IMR-90 (cell line): Measurements from ENCODE around the gene NEURL4. TPM values are rescaled to one million over a fixed set of nuclear protein-coding genes. Genes with fewer than 3 reads are reported as not detected.

Experiments
- ATAC-seq: fragments of 200-7000 bp; cut with Tn5 transposase; 2 replicates; pipeline ENCODE4 v1.9.1; 2020; ENCODE audit warnings: low read depth, mild to moderate bottlenecking, moderate library complexity
- BruUV-seq: library from RNA; stranded (reverse); fragments of 400-500 nt; replicated peaks from 2 replicates; lab custom pipeline; 2021; lab: Mats Ljungman, UMichigan
- CTCF ChIA-PET: fragments of 300-600 bp; formaldehyde crosslinking; extraction: SDS; loops from one replicate; lab custom pipeline; 2021; ENCODE audit warnings: antibody characterized with exemption; lab: Yijun Ruan, JAX
- POLR2A ChIA-PET: fragments of 300-600 bp; sonication (Branson Sonifier 250); formaldehyde crosslinking; loops from one replicate; lab custom pipeline; 2022; ENCODE audit warnings: antibody characterized with exemption; ENCODE audit not compliant: unreplicated experiment; lab: Charles Lee
- DNase-seq: peaks from one replicate; pipeline ENCODE4 v3.0.0; 2013
- H2AFZ ChIP-seq: replicated peaks from 2 replicates; pipeline ENCODE3; 2013; ENCODE audit warnings: low read length, mild to moderate bottlenecking; ENCODE audit not compliant: poor library complexity
- H2AK5ac ChIP-seq: 2 replicates; pipeline ENCODE4 v1.6.1; 2013; ENCODE audit warnings: low read depth, low read length, inconsistent platforms
- H2AK9ac ChIP-seq: replicated peaks from 2 replicates; pipeline ENCODE3; 2013; ENCODE audit warnings: mild to moderate bottlenecking, low read depth, low read length, moderate library complexity; ENCODE audit not compliant: poor library complexity
- H2BK120ac ChIP-seq: 2 replicates; pipeline ENCODE4 v1.6.1; 2013; ENCODE audit warnings: low read depth, low read length, inconsistent platforms
- H2BK15ac ChIP-seq: 3 replicates; pipeline ENCODE4 v1.6.1; 2013; ENCODE audit warnings: low read depth, low read length, inconsistent platforms
- H2BK20ac ChIP-seq: 2 replicates; pipeline ENCODE4 v1.6.1; 2013; ENCODE audit warnings: low read depth, mild to moderate bottlenecking, inconsistent platforms, low read length, moderate library complexity
- H2BK5ac ChIP-seq: 2 replicates; pipeline ENCODE4 v1.6.1; 2013; ENCODE audit warnings: mild to moderate bottlenecking, low read depth, low read length, inconsistent platforms; ENCODE audit not compliant: poor library complexity, severe bottlenecking
- H3K14ac ChIP-seq: replicated peaks from 2 replicates; pipeline ENCODE4 v1.6.1; 2013; ENCODE audit warnings: low read depth, low read length, inconsistent platforms
- H3K18ac ChIP-seq: 2 replicates; pipeline ENCODE4 v1.6.1; 2013; ENCODE audit warnings: low read depth, low read length, control low read depth
- H3K23ac ChIP-seq: 2 replicates; pipeline ENCODE4 v1.6.1; 2013; ENCODE audit warnings: low read depth, low read length, inconsistent platforms
- H3K27ac ChIP-seq: 2 replicates; pipeline ENCODE4 v1.5.1; 2013; ENCODE audit warnings: mild to moderate bottlenecking, control low read depth, low read length; ENCODE audit not compliant: insufficient read depth
- H3K27me3 ChIP-seq: 2 replicates; pipeline ENCODE4 v1.6.1; 2013; ENCODE audit warnings: low read length; ENCODE audit not compliant: control insufficient read depth, insufficient read depth
- H3K36me3 ChIP-seq: 2 replicates; pipeline ENCODE4 v1.6.1; 2013; ENCODE audit warnings: low read length, mixed read lengths; ENCODE audit not compliant: control insufficient read depth, insufficient read depth
- H3K4ac ChIP-seq: 2 replicates; pipeline ENCODE4 v1.6.1; 2013; ENCODE audit warnings: low read depth, low read length, inconsistent platforms
- H3K4me1 ChIP-seq: 2 replicates; pipeline ENCODE4 v1.6.1; 2013; ENCODE audit warnings: low read length, mixed read lengths; ENCODE audit not compliant: control insufficient read depth, insufficient read depth
- H3K4me2 ChIP-seq: 2 replicates; pipeline ENCODE4 v1.6.1; 2013; ENCODE audit warnings: low read depth, mild to moderate bottlenecking, control low read depth, low read length, moderate library complexity
- H3K4me3 ChIP-seq: 2 replicates; pipeline ENCODE4 v1.5.1; 2013; ENCODE audit warnings: low read depth, mild to moderate bottlenecking, control low read depth, low read length, moderate library complexity; ENCODE audit not compliant: insufficient read depth
- H3K56ac ChIP-seq: 2 replicates; pipeline ENCODE4 v1.6.1; 2013; ENCODE audit warnings: low read length, inconsistent platforms; ENCODE audit not compliant: insufficient read depth; ENCODE audit errors: extremely low read depth
- H3K79me1 ChIP-seq, 2 experiments: 2 replicates each; pipeline ENCODE4 v1.6.1; 2013; ENCODE audit warnings: low read length in 2 of 2, inconsistent platforms in 1 of 2, low read depth in 1 of 2
- H3K9ac ChIP-seq: 2 replicates; pipeline ENCODE4 v1.6.1; 2013; ENCODE audit warnings: low read depth, low read length, control low read depth
- H3K9me1 ChIP-seq: 2 replicates; pipeline ENCODE4 v1.6.1; 2013; ENCODE audit warnings: low read length, inconsistent platforms; ENCODE audit not compliant: insufficient read depth
- H3K9me3 ChIP-seq: 2 replicates; pipeline ENCODE4 v1.6.1; 2013; ENCODE audit warnings: low read length; ENCODE audit not compliant: control insufficient read depth, insufficient read depth
- H4K20me1 ChIP-seq: 2 replicates; pipeline ENCODE4 v1.6.1; 2013; ENCODE audit warnings: low read length, inconsistent platforms; ENCODE audit not compliant: insufficient read depth
- H4K5ac ChIP-seq: 2 replicates; pipeline ENCODE4 v1.6.1; 2013; ENCODE audit warnings: mild to moderate bottlenecking, low read depth, low read length, control low read depth
- H4K8ac ChIP-seq, 2 experiments: 2 replicates each; pipeline ENCODE4 v1.6.1; 2013; ENCODE audit warnings: low read depth in 2 of 2, low read length in 2 of 2, control low read depth in 1 of 2, inconsistent platforms in 1 of 2
- H4K91ac ChIP-seq: 2 replicates; pipeline ENCODE4 v1.6.1; 2013; ENCODE audit warnings: low read depth, low read length, inconsistent platforms; ENCODE audit not compliant: insufficient read depth
- CHD1 ChIP-seq: IDR thresholded peaks from 2 replicates; pipeline ENCODE4 v1.6.1; 2012; ENCODE audit warnings: low read depth, low read length, improper control_type of control experiment
- CTCF ChIP-seq: conservative IDR thresholded peaks from 2 replicates; pipeline ENCODE4 v1.5.1; 2012; ENCODE audit warnings: mild to moderate bottlenecking, low read depth, low read length, improper control_type of control experiment
- MAZ ChIP-seq: IDR thresholded peaks from 2 replicates; pipeline ENCODE4 v1.6.1; 2012; ENCODE audit warnings: low read depth, mild to moderate bottlenecking, low read length, improper control_type of control experiment, moderate library complexity, borderline replicate concordance
- MXI1 ChIP-seq: IDR thresholded peaks from 2 replicates; pipeline ENCODE4 v1.6.1; 2012; ENCODE audit warnings: low read depth, mild to moderate bottlenecking, low read length, moderate library complexity, borderline replicate concordance
- NFE2L2 ChIP-seq: fragments of 150-350 bp; IDR thresholded peaks from 2 replicates; pipeline ENCODE4 v1.6.1; 2016; ENCODE audit warnings: low read depth, mild to moderate bottlenecking, low read length
- POLR2A ChIP-seq: IDR thresholded peaks from 2 replicates; pipeline ENCODE4 v1.6.1; 2012; ENCODE audit warnings: mild to moderate bottlenecking, low read depth, low read length
- RAD21 ChIP-seq: IDR thresholded peaks from 2 replicates; pipeline ENCODE4 v1.6.1; 2012; ENCODE audit warnings: low read length, improper control_type of control experiment
- RCOR1 ChIP-seq: IDR thresholded peaks from 2 replicates; pipeline ENCODE4 v1.6.1; 2012; ENCODE audit warnings: mild to moderate bottlenecking, low read length, improper control_type of control experiment; ENCODE audit not compliant: insufficient replicate concordance
- RFX5 ChIP-seq: IDR thresholded peaks from 2 replicates; pipeline ENCODE4 v1.8.0; 2012; ENCODE audit warnings: low read depth, mild to moderate bottlenecking, low read length, moderate library complexity
- SMC3 ChIP-seq: fragments of 150-350 bp; IDR thresholded peaks from 2 replicates; pipeline ENCODE4 v1.6.1; 2016; ENCODE audit warnings: low read depth, mild to moderate bottlenecking, antibody characterized with exemption, low read length, moderate library complexity
- WGBS, 2 experiments: methylation state at CpG; one replicate each; pipeline versions ENCODE4 v1.1.5 to v1.1.7; 2013; ENCODE audit warnings: missing lambda C conversion rate in 2 of 2; ENCODE audit not compliant: insufficient read length in 1 of 2; ENCODE audit errors: extremely low coverage in 2 of 2; 5-methylcytosine and 5-hydroxymethylcytosine counted together
- dilution Hi-C: fragments of 300-500 bp; cut with HindIII; formaldehyde crosslinking; loops from one replicate; pipeline ENCODE4 v1.14.3; 2018; ENCODE audit warnings: low sequenced_read_pairs; ENCODE audit not compliant: unreplicated experiment
- in situ Hi-C: fragments of 300-500 bp; cut with MboI; formaldehyde crosslinking; loops from 3 replicates; pipeline ENCODE4 v1.14.3; 2019; ENCODE audit warnings: low sequenced_read_pairs, inconsistent platforms, mixed read lengths
- intact Hi-C: fragments of 100-400 bp; cut with micrococcal nuclease; formaldehyde crosslinking; loops from 2 replicates; pipeline ENCODE4 v1.10.0; 2022
- polyA plus RNA-seq, 3 experiments: library from polyadenylated mRNA; depleted of rRNA; stranded (reverse); fragments of >200 nt; gene quantifications; 2 replicates each; pipeline ENCODE4 v1.2.3, GENCODE V29; 2012; ENCODE audit warnings: low replicate concordance in 1 of 3
- total RNA-seq: library from RNA; depleted of rRNA; stranded (reverse); fragments of >200 nt; gene quantifications from 2 replicates; pipeline ENCODE4 v1.2.3, GENCODE V29; 2012

Gene NEURL4
- total and polyA plus RNA-seq, 2 of the 4 experiments (the other 2 are of a cell fraction): 8.4 to 23.3 TPM

DNA sequence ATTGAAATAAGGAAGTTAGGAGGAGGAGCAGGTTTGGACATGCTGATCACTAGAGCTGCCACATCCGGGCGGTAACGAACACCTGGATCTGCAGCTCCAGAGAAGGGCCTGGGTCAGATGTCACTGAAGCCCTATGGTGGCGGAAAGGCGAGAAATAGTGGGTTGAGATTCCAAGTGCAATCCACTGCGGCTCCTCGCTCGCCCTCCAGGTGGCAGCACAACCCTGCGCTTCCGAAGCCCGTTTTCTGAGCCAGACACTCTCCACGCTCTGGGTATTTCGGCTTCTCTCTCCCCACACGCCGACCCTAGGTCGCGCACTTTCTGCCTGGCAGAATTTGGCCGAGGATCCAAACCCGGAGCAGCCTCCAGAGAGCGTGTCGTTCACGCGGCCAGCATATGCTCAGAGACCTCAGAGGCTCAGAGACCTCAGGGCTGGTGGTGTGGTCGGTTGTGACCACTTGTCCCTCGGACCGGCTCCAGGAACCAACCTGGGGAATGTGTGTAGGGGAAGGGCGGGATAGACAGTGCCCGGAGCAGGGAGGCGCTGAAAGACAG, 48.5 kb downstream of the NEURL4 start:
- no TSS peak for BruUV-seq
- ATAC-seq (peak; percentile 83), DNase-seq (peak; percentile 68)
- Histone ChIP-seq H3K79me1 (no peaks in the 10 kb centered on the region), H3K23ac (no peak overlapping the region), H3K4me3 (peak overlapping the region; percentile 11; the same call in 1 of the 2 replicates), H3K4me2 (peak overlapping the region; percentile 81), H3K27ac (no peak overlapping the region), H4K20me1 (no peaks in the 10 kb centered on the region), H3K9me1 (no peaks in the 10 kb centered on the region), H4K91ac (no peak overlapping the region), H2BK120ac (no peak overlapping the region), H3K56ac (no peak overlapping the region), H2AK9ac (no peak overlapping the region), H3K4me1 (peaks cover 2% of the 10 kb centered on the region; the same call in 1 of the 2 replicates), H3K4ac (no peak overlapping the region), H3K36me3 (no peaks in the 10 kb centered on the region), H2BK5ac (no peak overlapping the region), H3K9me3 (no peaks in the 10 kb centered on the region), H3K9ac (no peak overlapping the region), H3K18ac (no peak overlapping the region), H2AK5ac (no peak overlapping the region), H3K27me3 (peaks cover 22% of the 10 kb centered on the region; the same call in 1 of the 2 replicates), H3K14ac (no peak overlapping the region), H2BK20ac (no peak overlapping the region), H4K8ac (no peak overlapping the region), H4K5ac (no peak overlapping the region), H2BK15ac (no peak overlapping the region), H2AFZ (peak overlapping the region; percentile 91)
- in situ Hi-C loops: no loop called here
- intact Hi-C loops: loop anchor here (1.0 to 2.0 kb wide), 4 partner anchors 16 to 308 kb away; partner anchors contain the start of gene SENP3
- ChIA-PET CTCF (interaction anchor here (0.6 to 2.7 kb wide), 3 partner anchors 9 to 16 kb away, joined by 5 to 17 read pairs (median 6); no protein-coding TSS in a partner anchor), POLR2A (no interaction called here)
- 0% methylated on average over 8 of the region's 29 CpGs; no CpG with 5 or more reads in 1 of the 2 experiments for WGBS, 2 experiments
- dilution Hi-C loops: no loop called here
- TF ChIP-seq CTCF: peak; percentile 96
- no peak for TF ChIP-seq NFE2L2
- peak; percentile 72; the same call in 1 of the 2 replicates for TF ChIP-seq MXI1
- TF ChIP-seq RCOR1: no peak
- TF ChIP-seq RAD21: peak; percentile 96
- peak; percentile 55 for TF ChIP-seq POLR2A
- TF ChIP-seq CHD1: 0 out of 2 replicates have a peak, but pooled peaks have one; percentile 34
- TF ChIP-seq MAZ: no peak; the same call in 1 of the 2 replicates
- peak; percentile 94 for TF ChIP-seq SMC3
- no peak for TF ChIP-seq RFX5
